Measurements from ENCODE around the gene RSPO3. TPM values are rescaled to one million over a fixed set of nuclear protein-coding genes. Genes with fewer than 3 reads are reported as not detected.
"Not testable (repeated sequence)": the region's sequence is repeated elsewhere in the genome, so short reads cannot be mapped to it uniquely, and the experiment has no call there.

The RSPO3 gene
- total RNA-seq, 1 experiment from 2014 or later, result not detected

GRCh38 chr6:127221201-127221600 lies 102.7 kb downstream of the RSPO3 start:
- Histone ChIP-seq H3K4me1 (replicated peaks; ENCODE audit: insufficient read depth) (no peaks in the 10 kb centered on the region), H3K9me3 (ENCODE audit: insufficient read depth, low read depth) (peaks cover 4% of the 10 kb centered on the region; the same call in 1 of the 2 replicates), H3K36me3 (ENCODE audit: low read depth) (no peaks in the 10 kb centered on the region), H3K27ac (no peak overlapping the region), H3K4me2 (no peak overlapping the region), H3K27me3 (ENCODE audit: insufficient read depth, low read depth) (no peaks in the 10 kb centered on the region), H4K20me1 (ENCODE audit: insufficient read depth) (no peaks in the 10 kb centered on the region), H3K4me3 (no peak overlapping the region), H3K79me2 (ENCODE audit: low read depth) (no peaks in the 10 kb centered on the region), H3K9me2 (ENCODE audit: insufficient read depth) (no peaks in the 10 kb centered on the region), H2AFZ (no peak overlapping the region), H3F3A (ENCODE audit: insufficient read depth, low read depth) (no peaks in the 10 kb centered on the region)
- intact Hi-C loops (cut with micrococcal nuclease; ENCODE audit: unreplicated experiment), result no loop called here
- CTCF ChIA-PET, result no interaction called here
- BruUV-seq (replicated peaks), result no TSS peak
- no peak for TF ChIP-seq EZH2 (IDR thresholded peaks at IDR 0.05; ENCODE audit: low read depth)
- TF ChIP-seq, protein P1, sequence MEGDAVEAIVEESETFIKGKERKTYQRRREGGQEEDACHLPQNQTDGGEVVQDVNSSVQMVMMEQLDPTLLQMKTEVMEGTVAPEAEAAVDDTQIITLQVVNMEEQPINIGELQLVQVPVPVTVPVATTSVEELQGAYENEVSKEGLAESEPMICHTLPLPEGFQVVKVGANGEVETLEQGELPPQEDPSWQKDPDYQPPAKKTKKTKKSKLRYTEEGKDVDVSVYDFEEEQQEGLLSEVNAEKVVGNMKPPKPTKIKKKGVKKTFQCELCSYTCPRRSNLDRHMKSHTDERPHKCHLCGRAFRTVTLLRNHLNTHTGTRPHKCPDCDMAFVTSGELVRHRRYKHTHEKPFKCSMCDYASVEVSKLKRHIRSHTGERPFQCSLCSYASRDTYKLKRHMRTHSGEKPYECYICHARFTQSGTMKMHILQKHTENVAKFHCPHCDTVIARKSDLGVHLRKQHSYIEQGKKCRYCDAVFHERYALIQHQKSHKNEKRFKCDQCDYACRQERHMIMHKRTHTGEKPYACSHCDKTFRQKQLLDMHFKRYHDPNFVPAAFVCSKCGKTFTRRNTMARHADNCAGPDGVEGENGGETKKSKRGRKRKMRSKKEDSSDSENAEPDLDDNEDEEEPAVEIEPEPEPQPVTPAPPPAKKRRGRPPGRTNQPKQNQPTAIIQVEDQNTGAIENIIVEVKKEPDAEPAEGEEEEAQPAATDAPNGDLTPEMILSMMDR (conservative IDR thresholded peaks at IDR 0.05), result no peak
- no peak for DNase-seq
- POLR2A ChIA-PET (ENCODE audit: unreplicated experiment), result no interaction called here

DNA sequence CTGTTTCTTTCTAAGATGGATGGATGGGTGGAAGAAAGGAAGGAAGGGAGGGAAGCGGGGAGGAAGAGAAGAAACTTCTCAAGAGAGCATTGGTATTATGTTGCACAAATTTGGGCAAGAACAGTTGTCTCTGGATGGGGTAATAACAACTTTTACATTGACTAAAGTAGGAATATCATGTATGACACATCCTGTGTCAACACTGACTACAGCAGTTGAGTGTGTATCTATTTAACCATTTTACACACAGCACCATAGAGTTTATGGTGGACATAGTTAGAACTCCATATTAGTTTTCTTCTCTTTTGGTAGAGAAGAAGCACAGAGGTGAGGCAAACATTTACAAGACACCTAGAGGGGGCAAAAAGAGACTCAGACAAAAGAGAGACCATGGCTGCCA lies 103.9 kb downstream of the RSPO3 start:
- no peaks in the 10 kb centered on the region for H3K27me3 ChIP-seq (ENCODE audit: insufficient read depth, low read depth)
- H2AFZ ChIP-seq, result no peak overlapping the region; the same call in 1 of the 2 replicates
- peaks cover 4% of the 10 kb centered on the region; the same call in 1 of the 2 replicates for H3K9me3 ChIP-seq (ENCODE audit: insufficient read depth, low read depth)
- H3K27ac ChIP-seq, result no peak overlapping the region
- no peak overlapping the region for H3K4me2 ChIP-seq
- no peaks in the 10 kb centered on the region for H3K36me3 ChIP-seq (ENCODE audit: low read depth)
- no peaks in the 10 kb centered on the region for H3K79me2 ChIP-seq (ENCODE audit: low read depth)
- no peaks in the 10 kb centered on the region for H3K4me1 ChIP-seq (replicated peaks; ENCODE audit: insufficient read depth)
- H3F3A ChIP-seq (ENCODE audit: insufficient read depth, low read depth), result no peaks in the 10 kb centered on the region
- H3K9me2 ChIP-seq (ENCODE audit: insufficient read depth), result no peaks in the 10 kb centered on the region
- intact Hi-C loops (cut with micrococcal nuclease; ENCODE audit: unreplicated experiment), result no loop called here
- no peak for DNase-seq
- H3K4me3 ChIP-seq, result no peak overlapping the region
- ChIA-PET CTCF (no interaction called here), POLR2A (ENCODE audit: unreplicated experiment) (no interaction called here)
- TF ChIP-seq EZH2 (IDR thresholded peaks at IDR 0.05; ENCODE audit: low read depth), result no peak
- TF ChIP-seq, protein P1 (conservative IDR thresholded peaks at IDR 0.05), result no peak
- no peaks in the 10 kb centered on the region for H4K20me1 ChIP-seq (ENCODE audit: insufficient read depth)
- no TSS peak for BruUV-seq (replicated peaks)

DNA sequence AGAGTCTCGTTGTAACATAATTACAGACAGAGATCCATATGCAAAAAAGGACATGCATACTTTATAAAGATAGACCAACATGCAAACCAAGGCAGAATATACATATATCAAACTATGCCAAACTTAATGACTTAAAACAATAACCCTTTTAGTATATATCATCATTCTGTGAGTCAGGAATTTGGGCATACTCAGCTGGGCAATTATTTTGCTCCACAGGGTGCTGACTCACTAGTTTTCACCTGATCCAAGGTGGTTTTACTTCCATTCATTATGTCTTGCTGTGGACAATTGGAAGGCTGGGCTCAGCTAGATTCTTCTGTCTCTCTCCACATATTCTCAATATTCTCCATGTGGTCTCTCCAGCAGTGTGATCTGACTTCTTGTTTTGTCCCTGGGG lies 107.0 kb downstream of the RSPO3 start:
- intact Hi-C loops (cut with micrococcal nuclease; ENCODE audit: unreplicated experiment), result no loop called here
- Histone ChIP-seq H3K27me3 (ENCODE audit: insufficient read depth, low read depth) (peaks cover 2% of the 10 kb centered on the region; the same call in 1 of the 2 replicates), H3K79me2 (ENCODE audit: low read depth) (no peaks in the 10 kb centered on the region), H3K36me3 (ENCODE audit: low read depth) (no peaks in the 10 kb centered on the region), H2AFZ (no peak overlapping the region), H3K4me3 (no peak overlapping the region), H4K20me1 (ENCODE audit: insufficient read depth) (no peaks in the 10 kb centered on the region), H3K4me2 (no peak overlapping the region), H3K4me1 (replicated peaks; ENCODE audit: insufficient read depth) (no peaks in the 10 kb centered on the region), H3K9me2 (ENCODE audit: insufficient read depth) (no peaks in the 10 kb centered on the region), H3K27ac (no peak overlapping the region), H3F3A (ENCODE audit: insufficient read depth, low read depth) (no peaks in the 10 kb centered on the region), H3K9me3 (ENCODE audit: insufficient read depth, low read depth) (no peaks in the 10 kb centered on the region)
- POLR2A ChIA-PET (ENCODE audit: unreplicated experiment), result no interaction called here
- TF ChIP-seq EZH2 (IDR thresholded peaks at IDR 0.05; ENCODE audit: low read depth), result no peak
- TF ChIP-seq, protein P1 (conservative IDR thresholded peaks at IDR 0.05), result no peak
- CTCF ChIA-PET, result no interaction called here
- no TSS peak for BruUV-seq (replicated peaks)
- DNase-seq, result no peak

DNA sequence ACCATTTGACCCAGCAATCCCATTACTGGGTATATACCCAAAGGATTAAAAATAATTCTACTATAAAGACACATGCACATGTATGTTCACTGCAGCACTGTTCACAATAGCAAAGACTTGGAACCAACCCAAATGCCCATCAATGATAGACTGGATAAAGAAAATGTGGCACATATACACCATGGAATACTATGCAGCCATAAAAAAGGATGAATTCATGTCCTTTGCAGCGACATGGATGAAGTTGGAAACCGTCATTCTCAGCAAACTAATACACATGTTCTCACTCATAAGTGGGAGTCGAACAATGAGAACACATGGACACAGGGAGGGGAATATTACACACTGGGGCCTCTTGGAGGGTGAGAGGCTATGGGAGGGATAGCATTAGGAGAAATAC lies 115.3 kb downstream of the RSPO3 start:
- BruUV-seq (replicated peaks); H2AFZ ChIP-seq; H3K27ac ChIP-seq; H3K9me2 ChIP-seq (ENCODE audit: insufficient read depth); intact Hi-C loops (cut with micrococcal nuclease; ENCODE audit: unreplicated experiment); H4K20me1 ChIP-seq (ENCODE audit: insufficient read depth); H3K36me3 ChIP-seq (ENCODE audit: low read depth); H3K27me3 ChIP-seq (ENCODE audit: insufficient read depth, low read depth); H3K79me2 ChIP-seq (ENCODE audit: low read depth); H3K4me3 ChIP-seq; H3K4me2 ChIP-seq; H3K4me1 ChIP-seq (replicated peaks; ENCODE audit: insufficient read depth); H3F3A ChIP-seq (ENCODE audit: insufficient read depth, low read depth); POLR2A ChIA-PET (ENCODE audit: unreplicated experiment); CTCF ChIA-PET; H3K9me3 ChIP-seq (ENCODE audit: insufficient read depth, low read depth); DNase-seq: not testable (repeated sequence)
